Stomach smooth muscle (tissue), 2 donors: Measurements from ENCODE around the gene RNF34.

Source experiments
- H3K27ac ChIP-seq: one replicate; pipeline ENCODE4 v1.7.0; 2013; ENCODE audit warnings: mild to moderate bottlenecking, low read length, inconsistent platforms
- H3K27me3 ChIP-seq, 2 donors: one replicate each; pipeline ENCODE4 v1.7.0; 2013; ENCODE audit warnings: low read length in 2 of 2; ENCODE audit not compliant: insufficient read depth in 2 of 2, control insufficient read depth in 1 of 2
- H3K36me3 ChIP-seq, 2 donors: one replicate each; pipeline ENCODE4 v1.7.0; 2013; ENCODE audit warnings: low read length in 2 of 2; ENCODE audit not compliant: control insufficient read depth in 2 of 2, insufficient read depth in 2 of 2
- H3K4me1 ChIP-seq: one replicate; pipeline ENCODE4 v1.7.0; 2013; ENCODE audit warnings: low read length; ENCODE audit not compliant: control insufficient read depth, insufficient read depth
- H3K4me3 ChIP-seq, 2 donors: one replicate each; pipeline ENCODE4 v1.7.0; 2013; ENCODE audit warnings: low read length in 2 of 2
- H3K9ac ChIP-seq, 2 donors: one replicate each; pipeline ENCODE4 v1.7.0; 2013; ENCODE audit warnings: low read length in 2 of 2, mild to moderate bottlenecking in 1 of 2
- H3K9me3 ChIP-seq, 2 donors: one replicate each; pipeline ENCODE4 v1.7.0; 2013; ENCODE audit warnings: low read length in 2 of 2; ENCODE audit not compliant: control insufficient read depth in 2 of 2
- donor health status: healthy.
- donor health status: Pancreatic carcinoma.

RNF34 gene

DNA sequence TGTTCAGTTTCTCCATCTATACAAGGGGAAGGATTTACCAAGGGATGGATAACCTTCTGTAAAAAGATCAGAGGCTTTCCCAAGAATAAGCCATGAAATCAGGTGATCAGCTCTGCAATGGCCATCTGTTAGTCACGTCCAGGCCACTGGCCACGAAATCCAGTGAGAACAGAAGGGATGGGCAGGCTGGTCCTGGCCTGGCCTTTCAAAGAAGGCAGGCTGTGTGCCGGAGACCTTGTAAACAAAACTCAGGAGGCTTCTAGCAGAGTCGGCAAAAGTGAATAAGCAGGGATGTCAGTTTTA lies 68.5 kb downstream of the RNF34 start:
- no peak overlapping the region for H3K9ac ChIP-seq
- H3K27me3 ChIP-seq: no peaks in the 10 kb centered on the region
- H3K4me3 ChIP-seq: no peak overlapping the region
- H3K4me1 ChIP-seq: peaks cover 17% of the 10 kb centered on the region
- H3K9me3 ChIP-seq: no peaks in the 10 kb centered on the region
- H3K36me3 ChIP-seq: no peaks in the 10 kb centered on the region
- H3K27ac ChIP-seq: no peak overlapping the region

DNA sequence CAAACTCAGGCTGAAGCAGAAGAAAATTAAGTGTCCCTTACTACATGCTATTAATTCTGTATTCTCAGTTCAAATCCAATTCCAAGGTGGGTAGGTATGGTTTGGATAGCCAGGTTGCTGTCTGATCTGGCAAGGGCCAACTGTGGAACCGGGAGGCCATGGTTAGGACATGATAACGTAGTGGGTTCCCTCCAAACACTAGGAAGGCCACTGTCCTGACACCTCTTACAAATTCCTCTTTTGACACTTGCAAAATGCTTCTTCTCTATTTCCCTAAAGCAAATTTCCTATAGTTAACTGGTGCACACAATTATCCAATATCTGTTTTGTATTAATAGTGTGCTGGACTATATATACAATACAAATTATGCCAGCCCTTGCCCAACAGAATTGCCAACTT lies 70.8 kb downstream of the RNF34 start:
- no peak overlapping the region for H3K27ac ChIP-seq
- peaks cover 12% of the 10 kb centered on the region for H3K4me1 ChIP-seq
- H3K27me3 ChIP-seq: no peaks in the 10 kb centered on the region
- no peak overlapping the region for H3K4me3 ChIP-seq
- no peaks in the 10 kb centered on the region for H3K9me3 ChIP-seq
- H3K9ac ChIP-seq: no peak overlapping the region
- H3K36me3 ChIP-seq: no peaks in the 10 kb centered on the region

DNA sequence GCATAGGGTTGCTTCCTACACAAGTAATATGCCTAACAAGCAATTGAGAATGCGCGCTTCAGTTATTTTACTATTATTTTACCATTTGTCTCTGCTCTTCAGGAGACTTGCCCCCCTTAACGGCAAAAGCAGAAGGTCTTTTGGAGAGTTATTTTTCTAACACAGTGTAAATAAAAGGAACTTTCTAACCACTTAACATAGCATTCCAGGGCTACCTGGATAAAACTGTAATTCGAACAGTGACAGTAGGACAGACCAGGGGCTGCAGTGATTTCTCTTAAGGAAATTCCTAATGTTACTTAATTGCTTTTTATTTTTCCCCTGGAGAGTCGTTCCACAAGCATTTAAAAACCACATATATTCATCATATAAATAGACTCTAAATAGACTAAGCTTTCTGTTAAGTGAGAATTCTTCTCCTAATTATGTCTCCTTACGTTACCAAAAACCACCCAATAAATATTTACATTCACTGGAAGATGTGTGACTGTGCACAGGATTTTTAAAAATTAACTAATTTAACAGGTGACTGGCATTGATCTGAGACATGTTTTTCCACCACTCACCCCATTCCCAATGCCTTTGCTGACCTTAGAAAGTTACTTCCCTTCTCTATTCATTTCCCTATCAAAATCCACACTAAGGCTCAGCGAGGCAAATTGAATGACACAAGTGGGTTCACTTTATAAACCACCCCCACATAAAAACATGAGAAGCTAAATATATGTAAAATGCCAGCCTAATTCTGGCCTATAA lies 72.4 kb downstream of the RNF34 start:
- H3K4me1 ChIP-seq: peaks cover 7% of the 10 kb centered on the region
- H3K9ac ChIP-seq: no peak overlapping the region
- no peak overlapping the region for H3K4me3 ChIP-seq
- H3K36me3 ChIP-seq: no peaks in the 10 kb centered on the region
- H3K27me3 ChIP-seq: no peaks in the 10 kb centered on the region
- H3K27ac ChIP-seq: no peak overlapping the region
- H3K9me3 ChIP-seq: no peaks in the 10 kb centered on the region
